ENCODE data around the gene WFDC6.

DNA sequence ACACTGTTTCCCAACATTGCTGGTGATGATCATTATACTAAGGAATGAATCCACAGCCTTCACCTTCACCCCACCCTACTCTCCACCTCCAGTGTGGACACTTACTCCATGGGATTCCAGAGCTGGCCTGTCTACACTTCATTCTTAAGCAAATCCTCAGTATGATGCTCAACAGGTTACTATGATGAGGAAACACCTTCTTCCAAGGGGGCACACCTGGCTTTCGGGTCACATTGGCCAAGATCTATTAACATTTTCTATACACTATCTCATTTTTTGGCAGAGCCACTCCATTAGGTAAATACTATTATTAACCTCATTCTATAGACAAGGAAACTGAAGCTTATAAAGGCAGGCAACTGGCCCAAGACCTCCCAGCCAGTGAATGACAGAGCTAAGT is 15.9 kb upstream of the WFDC6 start:
- no peak for TF ChIP-seq BCL11A (IDR thresholded peaks at IDR 0.05; ENCODE audit: low read depth in 2 of 2, low read length in 2 of 2)
- TF ChIP-seq, protein P1, sequence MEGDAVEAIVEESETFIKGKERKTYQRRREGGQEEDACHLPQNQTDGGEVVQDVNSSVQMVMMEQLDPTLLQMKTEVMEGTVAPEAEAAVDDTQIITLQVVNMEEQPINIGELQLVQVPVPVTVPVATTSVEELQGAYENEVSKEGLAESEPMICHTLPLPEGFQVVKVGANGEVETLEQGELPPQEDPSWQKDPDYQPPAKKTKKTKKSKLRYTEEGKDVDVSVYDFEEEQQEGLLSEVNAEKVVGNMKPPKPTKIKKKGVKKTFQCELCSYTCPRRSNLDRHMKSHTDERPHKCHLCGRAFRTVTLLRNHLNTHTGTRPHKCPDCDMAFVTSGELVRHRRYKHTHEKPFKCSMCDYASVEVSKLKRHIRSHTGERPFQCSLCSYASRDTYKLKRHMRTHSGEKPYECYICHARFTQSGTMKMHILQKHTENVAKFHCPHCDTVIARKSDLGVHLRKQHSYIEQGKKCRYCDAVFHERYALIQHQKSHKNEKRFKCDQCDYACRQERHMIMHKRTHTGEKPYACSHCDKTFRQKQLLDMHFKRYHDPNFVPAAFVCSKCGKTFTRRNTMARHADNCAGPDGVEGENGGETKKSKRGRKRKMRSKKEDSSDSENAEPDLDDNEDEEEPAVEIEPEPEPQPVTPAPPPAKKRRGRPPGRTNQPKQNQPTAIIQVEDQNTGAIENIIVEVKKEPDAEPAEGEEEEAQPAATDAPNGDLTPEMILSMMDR (IDR thresholded peaks at IDR 0.05; ENCODE audit: control extremely low read depth in 1 of 3, insufficient read depth in 1 of 3, low read depth in 1 of 3, low read length in 3 of 3), result no peak
